Neural cell (in vitro differentiated cells): ENCODE results near the gene NR1H2. TPM values are rescaled to one million over a fixed set of nuclear protein-coding genes. Genes with fewer than 3 reads are reported as not detected.

ENCODE experiments used
- H2AFZ ChIP-seq: fragments of 200-600, 300-800 bp; sonication (generic), shearing (Covaris generic); 2 replicates; pipeline ENCODE4 v1.6.0; 2014; ENCODE audit warnings: low read depth, mild to moderate bottlenecking, antibody characterized with exemption, low read length, moderate library complexity
- H3F3A ChIP-seq: fragments of 200-600 bp; shearing (Covaris generic); 2 replicates; pipeline ENCODE4 v1.6.1; 2016; ENCODE audit warnings: mild to moderate bottlenecking, moderate library complexity, mixed read lengths, antibody characterized with exemption, low read length; ENCODE audit not compliant: insufficient read depth, poor library complexity, severe bottlenecking
- H3K27ac ChIP-seq: fragments of 200-600, 300-800 bp; sonication (generic), shearing (Covaris generic); 2 replicates; pipeline ENCODE4 v1.5.1; 2014; ENCODE audit warnings: mild to moderate bottlenecking, low read length, moderate library complexity
- H3K27me3 ChIP-seq: fragments of 300-800, 200-600 bp; sonication (generic), shearing (Covaris generic); 2 replicates; pipeline ENCODE4 v1.6.0; 2014; ENCODE audit warnings: mild to moderate bottlenecking, low read depth, low read length, moderate library complexity; ENCODE audit not compliant: insufficient read depth
- H3K36me3 ChIP-seq: fragments of 300-800, 200-600 bp; sonication (generic), shearing (Covaris generic); 2 replicates; pipeline ENCODE4 v1.5.1; 2014; ENCODE audit warnings: mild to moderate bottlenecking, antibody characterized with exemption, low read length, moderate library complexity; ENCODE audit not compliant: insufficient read depth
- H3K4me2 ChIP-seq: fragments of 300-800, 200-600 bp; sonication (generic), shearing (Covaris generic); 2 replicates; pipeline ENCODE4 v1.6.0; 2014; ENCODE audit warnings: mild to moderate bottlenecking, low read length
- H3K4me3 ChIP-seq: fragments of 300-800, 200-600 bp; sonication (generic), shearing (Covaris generic); 2 replicates; pipeline ENCODE4 v1.5.1; 2014; ENCODE audit warnings: mild to moderate bottlenecking, low read length, moderate library complexity
- H3K79me2 ChIP-seq: fragments of 200-600 bp; shearing (Covaris generic); replicated peaks from 2 replicates; pipeline ENCODE4 v1.6.0; 2014; ENCODE audit warnings: mild to moderate bottlenecking, low read length, moderate library complexity; ENCODE audit not compliant: insufficient read depth
- H3K9ac ChIP-seq: fragments of 300-800, 200-600 bp; sonication (generic), shearing (Covaris generic); 2 replicates; pipeline ENCODE4 v1.6.1; 2016; ENCODE audit warnings: mild to moderate bottlenecking, low read length, mixed read lengths
- H3K9me2 ChIP-seq: fragments of 200-600 bp; shearing (Covaris generic); 2 replicates; pipeline ENCODE4 v1.6.1; 2016; ENCODE audit warnings: mild to moderate bottlenecking, low read length, mixed read lengths; ENCODE audit not compliant: insufficient read depth
- H3K9me3 ChIP-seq: fragments of 200-600, 300-800 bp; sonication (generic), shearing (Covaris generic); 2 replicates; pipeline ENCODE4 v1.6.1; 2016; ENCODE audit warnings: mild to moderate bottlenecking, mixed run types, low read length, moderate library complexity, mixed read lengths
- H4K20me1 ChIP-seq: fragments of 200-600 bp; shearing (Covaris generic); 2 replicates; pipeline ENCODE4 v1.6.1; 2016; ENCODE audit warnings: mild to moderate bottlenecking, mixed run types; ENCODE audit not compliant: insufficient read depth
- EP300 ChIP-seq: fragments of 450-650 bp; conservative IDR thresholded peaks from 2 replicates; pipeline ENCODE4 v1.6.1; 2014; ENCODE audit warnings: antibody characterized with exemption, mild to moderate bottlenecking, moderate library complexity; ENCODE audit not compliant: poor library complexity, severe bottlenecking
- EZH2 ChIP-seq: fragments of 200-600, 300-800 bp; shearing (Covaris generic), sonication (generic); IDR thresholded peaks from 2 replicates; pipeline ENCODE4 v1.6.1; 2014; ENCODE audit warnings: antibody characterized with exemption, low read length, borderline replicate concordance, mild to moderate bottlenecking; ENCODE audit not compliant: insufficient read depth, poor library complexity, severe bottlenecking
- MXI1 ChIP-seq: fragments of 450-650 bp; conservative IDR thresholded peaks from 2 replicates; pipeline ENCODE4 v1.6.1; 2014; ENCODE audit warnings: antibody characterized with exemption, mild to moderate bottlenecking; ENCODE audit not compliant: poor library complexity, severe bottlenecking
- POLR2AphosphoS5 ChIP-seq: IDR thresholded peaks from 2 replicates; pipeline ENCODE4 v1.6.1; 2012
- RAD21 ChIP-seq: fragments of 450-650 bp; conservative IDR thresholded peaks from 2 replicates; pipeline ENCODE4 v1.6.1; 2014; ENCODE audit warnings: antibody characterized with exemption, mild to moderate bottlenecking, moderate library complexity
- SMC3 ChIP-seq: fragments of 450-650 bp; conservative IDR thresholded peaks from 2 replicates; pipeline ENCODE4 v1.6.1; 2014; ENCODE audit warnings: antibody characterized with exemption, mild to moderate bottlenecking, moderate library complexity; ENCODE audit not compliant: poor library complexity
- TAF1 ChIP-seq: IDR thresholded peaks from 2 replicates; pipeline ENCODE4 v1.6.1; 2012; ENCODE audit warnings: low read depth
- polyA plus RNA-seq: library from polyadenylated mRNA; depleted of rRNA; stranded (reverse); fragments of >200 nt; gene quantifications from 2 replicates; pipeline ENCODE4 v1.2.3, GENCODE V29; 2014
- TF ChIP-seq, protein P1 (sequence below): IDR thresholded peaks from 2 replicates; pipeline ENCODE4 v1.6.1; 2012; ENCODE audit warnings: borderline replicate concordance
- TF ChIP-seq, protein P2 (sequence below): fragments of 450-650 bp; IDR thresholded peaks from 2 replicates; pipeline ENCODE4 v1.5.1; 2014; ENCODE audit warnings: antibody characterized with exemption, mild to moderate bottlenecking, moderate library complexity; ENCODE audit not compliant: poor library complexity, severe bottlenecking

NR1H2 gene
- polyA plus RNA-seq, 1 donor from 2014 or later, result 18.5 TPM

DNA sequence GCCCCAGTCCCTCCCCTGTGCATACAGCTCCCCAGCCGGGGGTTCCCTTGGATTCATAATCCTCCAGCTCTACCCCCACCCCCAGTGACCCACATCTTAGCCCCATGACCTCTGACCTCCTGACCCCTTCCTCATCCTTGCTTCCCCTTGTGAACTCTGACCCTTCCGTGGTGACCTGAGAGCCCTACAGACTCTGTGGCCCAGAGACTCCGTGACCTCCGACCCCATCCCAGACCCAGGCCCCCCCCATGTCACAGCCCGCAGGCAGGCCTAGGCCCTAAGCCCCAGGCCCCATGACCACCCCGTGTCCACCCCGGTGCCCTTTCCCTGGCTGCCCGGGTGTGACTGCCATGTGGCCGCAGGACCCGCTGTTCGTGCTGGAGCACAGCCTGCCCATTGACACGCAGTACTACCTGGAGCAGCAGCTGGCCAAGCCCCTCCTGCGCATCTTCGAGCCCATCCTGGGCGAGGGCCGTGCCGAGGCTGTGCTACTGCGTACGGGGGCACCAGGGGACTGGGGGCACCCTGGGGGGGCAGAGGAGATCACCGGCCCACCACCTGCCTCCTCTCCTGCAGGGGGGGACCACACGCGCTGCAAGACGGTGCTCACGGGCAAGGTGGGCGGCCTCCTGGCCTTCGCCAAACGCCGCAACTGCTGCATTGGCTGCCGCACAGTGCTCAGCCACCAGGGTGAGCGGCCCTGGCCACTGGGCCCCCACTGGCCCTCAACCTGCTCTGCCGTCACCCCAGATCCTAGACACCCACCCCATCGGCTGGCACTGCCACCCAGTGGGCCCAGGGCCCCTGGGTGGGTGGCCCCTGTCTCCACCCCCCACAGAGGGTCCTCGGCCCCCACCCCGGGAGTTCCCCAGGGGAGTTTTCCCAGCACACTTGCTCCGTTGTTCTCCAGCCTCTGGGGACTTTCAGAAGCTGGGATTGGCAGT is 40.0 kb downstream of the NR1H2 start:
- H3K79me2 ChIP-seq, result no peaks in the 10 kb centered on the region
- no peaks in the 10 kb centered on the region for H3K9me2 ChIP-seq
- peaks cover 14% of the 10 kb centered on the region for H3K27me3 ChIP-seq
- H3K4me2 ChIP-seq, result no peak overlapping the region
- no peaks in the 10 kb centered on the region for H3K36me3 ChIP-seq
- no peaks in the 10 kb centered on the region for H3F3A ChIP-seq
- H3K4me3 ChIP-seq, result no peak overlapping the region
- H4K20me1 ChIP-seq, result no peaks in the 10 kb centered on the region
- no peaks in the 10 kb centered on the region for H3K9me3 ChIP-seq
- no peak overlapping the region for H3K9ac ChIP-seq
- no peak for TF ChIP-seq EP300
- TF ChIP-seq, protein P1, sequence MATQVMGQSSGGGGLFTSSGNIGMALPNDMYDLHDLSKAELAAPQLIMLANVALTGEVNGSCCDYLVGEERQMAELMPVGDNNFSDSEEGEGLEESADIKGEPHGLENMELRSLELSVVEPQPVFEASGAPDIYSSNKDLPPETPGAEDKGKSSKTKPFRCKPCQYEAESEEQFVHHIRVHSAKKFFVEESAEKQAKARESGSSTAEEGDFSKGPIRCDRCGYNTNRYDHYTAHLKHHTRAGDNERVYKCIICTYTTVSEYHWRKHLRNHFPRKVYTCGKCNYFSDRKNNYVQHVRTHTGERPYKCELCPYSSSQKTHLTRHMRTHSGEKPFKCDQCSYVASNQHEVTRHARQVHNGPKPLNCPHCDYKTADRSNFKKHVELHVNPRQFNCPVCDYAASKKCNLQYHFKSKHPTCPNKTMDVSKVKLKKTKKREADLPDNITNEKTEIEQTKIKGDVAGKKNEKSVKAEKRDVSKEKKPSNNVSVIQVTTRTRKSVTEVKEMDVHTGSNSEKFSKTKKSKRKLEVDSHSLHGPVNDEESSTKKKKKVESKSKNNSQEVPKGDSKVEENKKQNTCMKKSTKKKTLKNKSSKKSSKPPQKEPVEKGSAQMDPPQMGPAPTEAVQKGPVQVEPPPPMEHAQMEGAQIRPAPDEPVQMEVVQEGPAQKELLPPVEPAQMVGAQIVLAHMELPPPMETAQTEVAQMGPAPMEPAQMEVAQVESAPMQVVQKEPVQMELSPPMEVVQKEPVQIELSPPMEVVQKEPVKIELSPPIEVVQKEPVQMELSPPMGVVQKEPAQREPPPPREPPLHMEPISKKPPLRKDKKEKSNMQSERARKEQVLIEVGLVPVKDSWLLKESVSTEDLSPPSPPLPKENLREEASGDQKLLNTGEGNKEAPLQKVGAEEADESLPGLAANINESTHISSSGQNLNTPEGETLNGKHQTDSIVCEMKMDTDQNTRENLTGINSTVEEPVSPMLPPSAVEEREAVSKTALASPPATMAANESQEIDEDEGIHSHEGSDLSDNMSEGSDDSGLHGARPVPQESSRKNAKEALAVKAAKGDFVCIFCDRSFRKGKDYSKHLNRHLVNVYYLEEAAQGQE, result no peak
- TF ChIP-seq RAD21, result no peak
- TF ChIP-seq MXI1, result no peak
- no peak for TF ChIP-seq TAF1
- TF ChIP-seq POLR2AphosphoS5, result no peak
- TF ChIP-seq SMC3, result no peak
- TF ChIP-seq EZH2, result no peak
- TF ChIP-seq, protein P2, sequence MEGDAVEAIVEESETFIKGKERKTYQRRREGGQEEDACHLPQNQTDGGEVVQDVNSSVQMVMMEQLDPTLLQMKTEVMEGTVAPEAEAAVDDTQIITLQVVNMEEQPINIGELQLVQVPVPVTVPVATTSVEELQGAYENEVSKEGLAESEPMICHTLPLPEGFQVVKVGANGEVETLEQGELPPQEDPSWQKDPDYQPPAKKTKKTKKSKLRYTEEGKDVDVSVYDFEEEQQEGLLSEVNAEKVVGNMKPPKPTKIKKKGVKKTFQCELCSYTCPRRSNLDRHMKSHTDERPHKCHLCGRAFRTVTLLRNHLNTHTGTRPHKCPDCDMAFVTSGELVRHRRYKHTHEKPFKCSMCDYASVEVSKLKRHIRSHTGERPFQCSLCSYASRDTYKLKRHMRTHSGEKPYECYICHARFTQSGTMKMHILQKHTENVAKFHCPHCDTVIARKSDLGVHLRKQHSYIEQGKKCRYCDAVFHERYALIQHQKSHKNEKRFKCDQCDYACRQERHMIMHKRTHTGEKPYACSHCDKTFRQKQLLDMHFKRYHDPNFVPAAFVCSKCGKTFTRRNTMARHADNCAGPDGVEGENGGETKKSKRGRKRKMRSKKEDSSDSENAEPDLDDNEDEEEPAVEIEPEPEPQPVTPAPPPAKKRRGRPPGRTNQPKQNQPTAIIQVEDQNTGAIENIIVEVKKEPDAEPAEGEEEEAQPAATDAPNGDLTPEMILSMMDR, result no peak
- H2AFZ ChIP-seq, result no peak overlapping the region
- H3K27ac ChIP-seq, result no peak overlapping the region

DNA sequence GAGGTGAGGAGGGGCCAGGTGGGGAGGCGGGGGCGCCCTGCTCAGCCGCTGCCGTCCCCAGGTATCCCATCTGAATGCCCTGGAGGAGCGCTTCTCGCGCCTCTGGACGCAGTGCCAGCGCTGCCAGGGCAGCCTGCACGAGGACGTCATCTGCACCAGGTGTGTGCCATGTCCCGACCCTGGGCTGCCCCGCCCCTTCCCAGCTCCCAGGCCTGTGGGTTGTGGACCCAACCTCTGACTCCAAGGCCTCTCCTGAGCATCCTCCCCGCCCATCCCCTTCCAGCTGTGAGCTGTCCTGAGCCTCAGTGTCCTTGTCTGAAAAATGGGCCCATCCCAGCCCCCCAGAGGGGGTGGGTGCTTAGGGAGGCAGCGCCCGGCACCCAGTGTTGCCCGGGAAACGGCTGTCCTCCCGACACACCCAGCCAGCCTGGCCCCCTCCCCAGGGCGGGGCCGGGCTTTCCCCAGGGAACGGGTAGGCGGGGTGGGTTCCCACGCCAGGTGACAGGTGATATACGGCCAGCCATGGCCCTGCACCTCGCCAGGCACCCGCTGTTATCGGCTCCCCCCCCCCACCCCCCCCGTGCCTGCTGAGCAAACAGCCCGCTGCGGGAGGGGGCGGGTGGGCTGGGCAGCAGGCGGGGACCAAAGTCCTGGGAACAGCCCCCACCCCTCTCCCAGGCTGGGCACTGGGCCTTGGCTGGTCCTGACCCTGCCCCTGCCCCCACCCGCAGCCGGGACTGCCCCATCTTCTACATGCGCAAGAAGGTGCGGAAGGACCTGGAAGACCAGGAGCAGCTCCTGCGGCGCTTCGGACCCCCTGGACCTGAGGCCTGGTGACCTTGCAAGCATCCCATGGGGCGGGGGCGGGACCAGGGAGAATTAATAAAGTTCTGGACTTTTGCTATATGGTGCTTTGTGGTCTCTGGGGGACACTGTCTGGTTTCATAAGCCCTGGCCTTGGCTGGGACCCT is 41.1 kb downstream of the NR1H2 start:
- H3K27me3 ChIP-seq, result peaks cover 14% of the 10 kb centered on the region

More for the DNA sequence above, 41.1 kb downstream of the NR1H2 start:
- Histone ChIP-seq H3K9ac (no peak overlapping the region), H3K4me2 (no peak overlapping the region), H3K27ac (no peak overlapping the region), H2AFZ (no peak overlapping the region), H3K36me3 (no peaks in the 10 kb centered on the region), H3F3A (no peaks in the 10 kb centered on the region), H3K9me3 (no peaks in the 10 kb centered on the region), H4K20me1 (no peaks in the 10 kb centered on the region), H3K79me2 (no peaks in the 10 kb centered on the region), H3K9me2 (no peaks in the 10 kb centered on the region), H3K4me3 (no peak overlapping the region)
- no peak for TF ChIP-seq RAD21
- no peak for TF ChIP-seq EZH2
- no peak for TF ChIP-seq EP300
- TF ChIP-seq, protein P1, result no peak
